GM12874 (cell line): ENCODE data around the gene CCDC167.

Source experiments
- TF ChIP-seq, protein P1 (sequence below): IDR thresholded peaks from 2 replicates; pipeline ENCODE4 v1.5.1; 2011; ENCODE audit warnings: low read depth, mild to moderate bottlenecking, control low read depth, low read length, moderate library complexity; ENCODE audit not compliant: insufficient read depth

The CCDC167 gene

DNA sequence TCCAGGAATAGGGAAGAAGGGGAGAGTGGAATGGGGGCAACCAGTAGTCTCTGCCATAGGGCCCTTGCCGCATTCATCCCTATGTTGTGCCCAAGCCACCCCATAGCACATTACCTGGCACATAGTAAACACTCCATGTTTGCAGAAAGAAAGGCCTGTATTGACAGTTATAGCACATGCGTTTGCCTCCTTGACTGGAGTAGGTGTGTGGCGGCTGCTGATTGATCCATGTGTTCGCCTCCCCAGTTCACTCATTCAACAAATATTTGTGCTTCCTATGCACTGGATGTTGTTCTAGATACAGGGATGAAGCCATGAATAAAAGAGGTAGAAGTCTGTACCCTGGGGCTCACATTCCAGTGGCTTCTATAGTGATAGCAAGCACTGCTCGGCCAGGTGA lies 19.8 kb upstream of the CCDC167 start:
- TF ChIP-seq, protein P1, sequence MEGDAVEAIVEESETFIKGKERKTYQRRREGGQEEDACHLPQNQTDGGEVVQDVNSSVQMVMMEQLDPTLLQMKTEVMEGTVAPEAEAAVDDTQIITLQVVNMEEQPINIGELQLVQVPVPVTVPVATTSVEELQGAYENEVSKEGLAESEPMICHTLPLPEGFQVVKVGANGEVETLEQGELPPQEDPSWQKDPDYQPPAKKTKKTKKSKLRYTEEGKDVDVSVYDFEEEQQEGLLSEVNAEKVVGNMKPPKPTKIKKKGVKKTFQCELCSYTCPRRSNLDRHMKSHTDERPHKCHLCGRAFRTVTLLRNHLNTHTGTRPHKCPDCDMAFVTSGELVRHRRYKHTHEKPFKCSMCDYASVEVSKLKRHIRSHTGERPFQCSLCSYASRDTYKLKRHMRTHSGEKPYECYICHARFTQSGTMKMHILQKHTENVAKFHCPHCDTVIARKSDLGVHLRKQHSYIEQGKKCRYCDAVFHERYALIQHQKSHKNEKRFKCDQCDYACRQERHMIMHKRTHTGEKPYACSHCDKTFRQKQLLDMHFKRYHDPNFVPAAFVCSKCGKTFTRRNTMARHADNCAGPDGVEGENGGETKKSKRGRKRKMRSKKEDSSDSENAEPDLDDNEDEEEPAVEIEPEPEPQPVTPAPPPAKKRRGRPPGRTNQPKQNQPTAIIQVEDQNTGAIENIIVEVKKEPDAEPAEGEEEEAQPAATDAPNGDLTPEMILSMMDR = no peak

DNA sequence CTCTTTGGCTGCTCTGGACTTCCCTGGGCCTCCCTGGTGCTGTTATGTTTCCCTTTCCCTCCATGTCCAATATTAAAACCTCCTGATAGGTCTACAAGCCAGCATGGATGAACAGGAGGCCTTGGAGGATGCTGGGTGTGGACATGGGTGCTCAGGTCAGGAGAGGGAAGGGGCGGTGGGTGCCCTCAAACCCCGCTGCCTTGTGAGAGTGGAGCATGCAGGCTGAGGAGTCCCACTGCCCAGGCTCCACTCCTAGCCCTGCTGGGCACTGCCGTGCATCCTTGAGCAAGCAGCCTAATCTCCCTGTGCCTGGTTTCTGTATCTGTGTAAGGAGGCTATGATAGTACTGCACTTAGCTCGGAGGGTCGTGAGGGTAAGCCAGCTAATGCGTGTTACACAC lies 18.4 kb upstream of the CCDC167 start:
- TF ChIP-seq, protein P1 = no peak

DNA sequence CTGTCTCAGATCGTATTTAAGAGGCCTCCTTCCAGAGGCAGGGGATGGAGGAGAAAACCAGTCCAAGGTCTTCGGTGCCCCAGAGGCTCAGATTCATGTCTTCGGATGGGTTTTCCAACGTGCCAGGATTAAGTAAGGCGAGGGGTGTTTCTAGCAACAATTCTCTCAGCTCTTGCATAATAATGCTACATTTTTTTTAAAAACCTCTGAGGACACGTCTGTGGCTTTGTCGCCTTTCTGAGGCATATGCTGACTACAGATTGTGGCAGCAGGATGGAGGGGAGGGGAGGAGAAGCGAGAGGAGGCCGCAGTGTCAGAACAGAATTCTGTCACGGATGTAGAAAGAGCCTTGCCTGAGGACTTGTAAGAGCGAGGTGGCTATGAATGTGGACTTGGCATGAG lies 17.7 kb upstream of the CCDC167 start:
- TF ChIP-seq, protein P1 = no peak

DNA sequence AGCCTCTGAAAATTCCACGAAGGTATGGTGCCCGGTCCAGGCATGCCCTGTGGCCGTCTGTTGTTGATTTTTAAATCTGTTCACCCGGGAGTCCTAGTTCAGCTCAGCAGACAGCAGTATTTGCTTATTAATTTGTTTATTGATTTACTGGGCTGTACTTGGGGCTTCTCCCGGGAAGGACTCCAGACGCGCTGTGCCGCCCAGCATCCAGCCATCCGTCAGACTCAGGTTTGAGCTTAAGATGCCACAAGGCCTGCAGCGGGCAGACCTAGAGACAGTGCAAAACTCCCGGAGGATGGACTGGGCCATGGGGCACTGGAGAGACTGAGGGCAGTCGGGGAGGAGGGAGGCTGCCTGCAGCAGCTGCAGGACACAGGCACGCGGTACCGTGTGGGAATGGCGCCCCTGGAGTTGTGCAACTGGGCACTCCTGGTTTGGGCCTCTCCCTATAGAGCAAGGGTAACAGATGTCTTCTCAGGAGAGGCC lies 17.3 kb upstream of the CCDC167 start:
- TF ChIP-seq, protein P1 = no peak

DNA sequence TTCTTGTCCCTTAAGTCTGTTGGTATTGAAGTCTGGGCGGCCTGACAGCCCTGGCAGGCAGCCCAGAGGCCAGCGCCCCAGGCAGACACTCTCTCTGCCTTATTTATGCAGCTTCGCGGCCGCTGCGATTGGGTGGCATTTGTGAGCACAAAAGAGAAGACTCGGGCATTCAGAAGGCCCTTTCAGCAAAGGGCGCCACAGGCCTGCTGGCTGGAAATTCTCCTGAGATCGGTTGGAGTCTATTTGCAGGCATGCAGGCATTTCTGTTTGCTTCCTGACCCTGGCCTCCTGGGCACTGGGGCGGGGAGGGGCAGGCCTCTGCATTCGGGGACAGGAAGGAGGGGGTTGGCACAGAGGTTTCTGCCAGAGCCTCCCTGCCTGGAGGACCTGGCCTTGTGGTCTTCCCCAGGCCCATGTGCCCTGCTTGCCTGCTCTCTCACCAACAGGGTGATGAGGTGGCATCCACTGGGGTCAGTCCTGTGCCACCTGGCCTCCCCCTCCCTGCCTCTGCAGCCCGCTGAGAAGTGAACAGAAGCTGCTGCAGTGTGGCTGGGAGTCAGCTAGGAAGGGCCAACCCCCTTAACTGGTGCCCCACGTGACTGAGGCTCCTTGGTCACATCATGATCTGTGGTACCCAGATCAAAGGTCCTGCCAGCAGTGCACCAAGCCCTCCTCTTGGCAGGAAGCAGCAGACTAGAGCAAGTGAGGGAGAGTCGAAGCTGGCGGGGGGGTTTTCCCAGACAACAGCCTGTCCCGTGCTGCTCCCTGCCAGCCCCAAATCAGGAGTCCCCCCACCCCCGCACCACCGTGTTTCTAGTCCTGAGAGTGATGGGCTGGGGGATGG lies 16.6 kb upstream of the CCDC167 start:
- TF ChIP-seq, protein P1 = no peak

DNA sequence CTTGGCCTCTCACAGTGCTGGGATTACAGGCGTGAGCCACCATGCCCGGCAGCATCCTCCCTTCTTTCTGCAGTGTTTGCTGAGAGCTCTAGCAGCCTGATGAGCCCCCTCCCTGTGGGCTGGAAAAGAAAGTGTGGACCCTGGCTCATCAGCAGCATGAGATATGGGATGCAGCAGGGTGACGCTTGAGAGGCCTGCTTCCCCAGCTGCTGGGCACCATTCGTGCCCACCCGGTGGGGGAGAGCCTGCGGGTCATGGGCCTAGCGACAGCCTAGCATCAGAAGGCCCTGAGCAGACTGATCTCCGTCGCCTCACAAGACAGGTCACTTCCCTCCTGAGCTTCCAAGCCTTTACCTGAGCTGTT lies 16.0 kb upstream of the CCDC167 start:
- TF ChIP-seq, protein P1 = no peak

DNA sequence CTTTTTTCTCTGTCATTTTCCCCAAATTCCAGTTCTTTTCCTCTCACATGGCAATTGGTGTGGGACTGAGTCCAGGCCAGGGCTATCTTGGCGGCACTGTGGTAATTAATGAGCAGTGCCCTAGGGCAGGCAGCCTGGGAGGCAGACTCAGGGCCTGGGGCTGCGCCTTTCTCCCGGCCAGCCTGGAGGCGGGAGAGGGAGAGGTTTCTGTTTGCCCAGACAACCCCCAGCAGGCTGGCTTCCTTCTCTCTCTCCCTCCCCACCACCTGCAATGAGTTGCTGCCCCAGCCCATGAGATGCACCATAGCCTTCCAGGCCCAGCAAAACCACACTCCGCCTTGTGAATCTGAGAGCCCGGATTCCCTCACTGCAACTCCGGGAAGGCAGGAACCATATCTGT lies 15.1 kb upstream of the CCDC167 start:
- TF ChIP-seq, protein P1 = no peak
